ENCODE data around the gene MAN1C1.

The MAN1C1 gene

DNA sequence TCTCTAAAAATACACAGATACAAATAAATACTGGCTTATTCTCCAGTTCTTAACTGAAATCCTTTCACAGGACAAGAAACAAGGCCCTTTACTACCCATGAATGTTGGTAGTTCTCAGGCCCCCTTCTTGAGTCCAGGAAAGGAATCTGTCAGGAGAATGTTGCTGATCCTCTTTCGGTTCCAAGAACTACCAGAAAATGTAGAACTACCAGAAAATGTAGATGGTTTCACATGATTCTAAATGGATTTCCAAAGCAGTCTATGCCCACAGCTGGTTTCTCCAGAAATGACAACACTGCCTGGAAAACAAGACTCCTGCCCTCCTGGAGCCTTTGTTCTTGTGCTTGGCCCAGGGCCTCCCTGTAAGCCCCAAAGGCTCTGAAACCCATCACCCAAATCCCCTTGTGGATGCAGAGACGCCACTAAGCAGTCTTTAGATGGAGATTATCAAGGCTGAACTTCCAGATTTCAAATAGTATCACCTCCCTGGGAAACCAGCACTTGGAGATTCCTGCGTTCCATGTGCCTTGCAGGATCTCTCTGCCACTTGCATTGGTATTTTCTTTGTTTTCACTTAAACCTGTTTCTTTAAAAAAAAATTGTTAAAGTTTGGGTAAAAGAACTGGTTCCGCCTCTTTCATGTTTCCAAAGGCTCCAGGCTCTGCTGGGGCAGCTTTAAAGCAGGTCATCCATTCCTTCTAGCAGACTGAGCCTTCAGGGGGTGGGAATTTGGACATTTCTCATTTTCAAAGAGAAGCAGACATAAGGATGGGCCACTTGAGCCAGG lies 53.4 kb downstream of the MAN1C1 start:
- TF ChIP-seq, protein P1, sequence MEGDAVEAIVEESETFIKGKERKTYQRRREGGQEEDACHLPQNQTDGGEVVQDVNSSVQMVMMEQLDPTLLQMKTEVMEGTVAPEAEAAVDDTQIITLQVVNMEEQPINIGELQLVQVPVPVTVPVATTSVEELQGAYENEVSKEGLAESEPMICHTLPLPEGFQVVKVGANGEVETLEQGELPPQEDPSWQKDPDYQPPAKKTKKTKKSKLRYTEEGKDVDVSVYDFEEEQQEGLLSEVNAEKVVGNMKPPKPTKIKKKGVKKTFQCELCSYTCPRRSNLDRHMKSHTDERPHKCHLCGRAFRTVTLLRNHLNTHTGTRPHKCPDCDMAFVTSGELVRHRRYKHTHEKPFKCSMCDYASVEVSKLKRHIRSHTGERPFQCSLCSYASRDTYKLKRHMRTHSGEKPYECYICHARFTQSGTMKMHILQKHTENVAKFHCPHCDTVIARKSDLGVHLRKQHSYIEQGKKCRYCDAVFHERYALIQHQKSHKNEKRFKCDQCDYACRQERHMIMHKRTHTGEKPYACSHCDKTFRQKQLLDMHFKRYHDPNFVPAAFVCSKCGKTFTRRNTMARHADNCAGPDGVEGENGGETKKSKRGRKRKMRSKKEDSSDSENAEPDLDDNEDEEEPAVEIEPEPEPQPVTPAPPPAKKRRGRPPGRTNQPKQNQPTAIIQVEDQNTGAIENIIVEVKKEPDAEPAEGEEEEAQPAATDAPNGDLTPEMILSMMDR (IDR thresholded peaks at IDR 0.05), result no peak
- Histone ChIP-seq H3K4me1 (ENCODE audit: control insufficient read depth in 1 of 2, insufficient read depth in 1 of 2, low read depth in 1 of 2, low read length in 1 of 2) (no peaks in the 10 kb centered on the region), H3K9me3 (no peaks in the 10 kb centered on the region), H3K4me3 (ENCODE audit: low read depth in 1 of 2, low read length in 1 of 2) (no peak overlapping the region), H3K36me3 (no peaks in the 10 kb centered on the region), H3K27ac (no peak overlapping the region), H3K27me3 (no peaks in the 10 kb centered on the region)

DNA sequence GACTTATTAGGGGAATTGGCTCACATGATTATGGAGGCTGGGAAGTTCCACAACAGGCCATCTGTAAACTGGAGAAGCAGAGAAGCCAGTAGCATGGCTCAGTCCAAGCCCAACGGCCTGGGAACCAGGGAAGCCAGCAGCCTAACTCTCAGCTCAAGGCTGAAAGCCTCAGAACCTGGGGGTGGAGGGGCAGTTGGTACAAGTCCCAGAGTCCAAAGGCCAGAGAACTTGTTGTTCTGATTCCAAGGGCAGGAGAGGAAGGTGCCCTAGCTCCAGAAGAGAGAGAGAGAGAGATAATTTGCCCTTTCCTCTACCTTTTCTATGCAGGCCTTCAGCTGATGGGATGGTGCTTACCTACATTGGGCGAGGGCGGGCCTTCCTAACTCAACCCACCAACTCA lies 55.3 kb downstream of the MAN1C1 start:
- no peak overlapping the region for H3K4me3 ChIP-seq (ENCODE audit: low read depth in 1 of 2, low read length in 1 of 2)
- TF ChIP-seq, protein P1 (IDR thresholded peaks at IDR 0.05), result no peak
- no peaks in the 10 kb centered on the region for H3K36me3 ChIP-seq
- no peak overlapping the region for H3K27ac ChIP-seq
- no peaks in the 10 kb centered on the region for H3K27me3 ChIP-seq
- no peaks in the 10 kb centered on the region for H3K9me3 ChIP-seq
- no peaks in the 10 kb centered on the region for H3K4me1 ChIP-seq (ENCODE audit: control insufficient read depth in 1 of 2, insufficient read depth in 1 of 2, low read depth in 1 of 2, low read length in 1 of 2)

DNA sequence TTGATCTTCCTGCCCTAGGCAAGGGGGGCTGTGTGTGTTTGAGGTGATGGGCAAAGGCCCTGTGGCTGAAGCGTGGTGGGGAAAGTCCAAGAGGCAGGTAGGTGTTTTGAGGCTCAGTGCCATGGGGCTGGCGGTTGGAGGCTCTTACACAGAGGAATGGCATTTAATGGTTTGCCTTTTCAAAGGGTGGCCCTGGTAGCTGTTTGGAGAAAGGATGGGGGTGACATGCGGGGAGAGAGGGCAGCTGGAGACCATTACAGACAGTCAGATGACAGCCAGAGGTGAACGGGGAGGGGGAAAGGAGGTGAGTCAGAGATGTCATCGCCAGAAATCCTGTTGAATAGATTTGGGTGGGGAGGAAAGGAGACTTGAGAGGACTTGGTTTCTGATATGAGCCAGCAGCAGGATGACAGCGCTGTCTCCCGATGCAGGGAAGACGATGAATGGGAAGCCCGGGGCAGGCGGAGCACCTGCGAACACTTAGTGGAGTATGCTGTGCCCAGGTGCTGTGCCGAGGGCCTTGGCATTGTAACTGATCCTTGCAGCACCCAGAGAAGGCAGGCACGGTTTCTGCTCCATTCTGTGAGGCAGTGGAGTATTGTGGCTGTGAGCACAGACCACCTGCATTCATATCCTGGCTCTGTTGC lies 56.3 kb downstream of the MAN1C1 start:
- TF ChIP-seq, protein P1 (IDR thresholded peaks at IDR 0.05), result no peak
- no peaks in the 10 kb centered on the region for H3K9me3 ChIP-seq
- H3K27ac ChIP-seq, result no peak overlapping the region
- H3K4me3 ChIP-seq (ENCODE audit: low read depth in 1 of 2, low read length in 1 of 2), result no peak overlapping the region
- no peaks in the 10 kb centered on the region for H3K36me3 ChIP-seq
- no peaks in the 10 kb centered on the region for H3K27me3 ChIP-seq
- H3K4me1 ChIP-seq (ENCODE audit: control insufficient read depth in 1 of 2, insufficient read depth in 1 of 2, low read depth in 1 of 2, low read length in 1 of 2), result no peaks in the 10 kb centered on the region

DNA sequence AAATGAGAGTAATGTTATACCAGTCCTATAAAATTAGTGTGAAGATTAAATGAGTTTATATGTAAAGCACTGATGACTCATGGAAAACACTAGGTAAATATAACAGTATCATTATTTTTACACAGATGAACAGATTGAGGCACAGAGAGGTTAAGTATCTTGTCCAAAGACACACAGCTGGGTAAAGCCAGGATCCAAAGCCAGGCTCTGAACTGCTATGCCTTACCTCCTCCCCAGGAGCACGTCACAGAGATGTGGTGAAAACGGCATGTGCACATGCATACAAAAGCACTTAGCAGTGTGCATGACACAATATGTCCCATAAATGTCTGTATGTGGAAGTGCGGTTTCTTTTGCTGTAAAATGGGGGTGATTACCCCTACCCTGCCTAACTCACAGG lies 56.9 kb downstream of the MAN1C1 start:
- H3K27me3 ChIP-seq, result no peaks in the 10 kb centered on the region
- H3K4me1 ChIP-seq (ENCODE audit: control insufficient read depth in 1 of 2, insufficient read depth in 1 of 2, low read depth in 1 of 2, low read length in 1 of 2), result no peaks in the 10 kb centered on the region
- H3K4me3 ChIP-seq (ENCODE audit: low read depth in 1 of 2, low read length in 1 of 2), result no peak overlapping the region
- H3K36me3 ChIP-seq, result no peaks in the 10 kb centered on the region
- no peaks in the 10 kb centered on the region for H3K9me3 ChIP-seq
- H3K27ac ChIP-seq, result no peak overlapping the region
- TF ChIP-seq, protein P1 (IDR thresholded peaks at IDR 0.05), result no peak

DNA sequence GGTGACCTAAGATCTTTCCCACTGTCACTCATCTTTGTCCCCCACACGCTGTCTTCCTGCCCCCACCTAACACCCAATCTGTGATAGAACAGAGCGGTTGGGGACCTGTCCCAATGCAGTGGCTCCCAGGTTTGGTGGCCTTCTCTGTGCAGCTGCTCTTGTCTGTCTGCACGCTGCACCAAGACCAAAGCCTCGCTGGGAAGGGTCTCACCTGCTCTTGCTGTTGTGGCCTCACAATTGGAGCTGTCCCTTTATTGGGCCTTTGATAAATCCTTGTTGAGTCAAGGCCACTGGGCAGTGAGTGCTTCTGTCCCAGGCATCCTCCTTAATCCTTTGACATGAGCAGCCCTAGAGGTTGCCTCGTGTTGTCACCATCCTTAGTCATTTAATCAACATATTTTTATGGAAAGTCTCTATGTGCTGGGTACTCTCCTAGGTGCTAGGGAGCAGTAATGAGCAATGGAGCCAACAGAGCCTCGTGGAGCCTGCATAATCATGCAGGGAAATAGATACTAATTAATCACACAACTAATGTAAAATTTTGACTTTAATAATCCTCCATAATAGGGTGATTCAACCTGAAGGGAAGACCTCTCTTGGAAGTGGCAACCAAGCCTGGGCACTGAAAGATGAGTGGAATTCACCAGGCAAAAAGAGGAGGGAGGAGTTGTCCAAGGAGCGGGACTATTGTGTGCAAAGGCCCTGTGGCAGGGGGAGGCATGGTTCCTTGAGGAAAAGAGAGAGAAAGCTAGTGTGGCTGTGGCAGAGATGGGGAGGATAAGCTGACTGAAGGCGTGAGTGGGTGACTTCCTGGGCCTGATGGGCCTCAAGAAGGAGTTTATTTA lies 57.6 kb downstream of the MAN1C1 start:
- Histone ChIP-seq H3K9me3 (no peaks in the 10 kb centered on the region), H3K27me3 (no peaks in the 10 kb centered on the region), H3K27ac (no peak overlapping the region), H3K36me3 (no peaks in the 10 kb centered on the region), H3K4me3 (ENCODE audit: low read depth in 1 of 2, low read length in 1 of 2) (no peak overlapping the region), H3K4me1 (ENCODE audit: control insufficient read depth in 1 of 2, insufficient read depth in 1 of 2, low read depth in 1 of 2, low read length in 1 of 2) (no peaks in the 10 kb centered on the region)
- TF ChIP-seq, protein P1 (IDR thresholded peaks at IDR 0.05), result no peak
